Measurements from ENCODE around the gene DUSP5. TPM values are rescaled to one million over a fixed set of nuclear protein-coding genes. Genes with fewer than 3 reads are reported as not detected.
"Not testable (repeated sequence)": the region's sequence is repeated elsewhere in the genome, so short reads cannot be mapped to it uniquely, and the experiment has no call there.

The DUSP5 gene
- total and polyA plus RNA-seq, 9 donors, result 2.0 to 4.4 (median 2.8) TPM

GRCh38 chr10:110527731-110528171 lies 30.0 kb downstream of the DUSP5 start:
- Histone ChIP-seq H3K4me3 (ENCODE audit: low read length) (no peak overlapping the region), H3K27ac (ENCODE audit: low read length) (no peak overlapping the region), H3K36me3 (ENCODE audit: control insufficient read depth, insufficient read depth, low read length) (no peaks in the 10 kb centered on the region), H3K4me1 (ENCODE audit: control insufficient read depth, insufficient read depth, low read length) (peaks cover 5% of the 10 kb centered on the region), H3K9me3 (replicated peaks; ENCODE audit: control insufficient read depth, low read depth, low read length) (no peaks in the 10 kb centered on the region), H3K27me3 (ENCODE audit: control insufficient read depth, insufficient read depth, low read length) (peaks cover 23% of the 10 kb centered on the region)
- DNase-seq, result no peak
- 50% methylated on average over 5 of the region's 9 CpGs for WGBS (ENCODE audit: insufficient coverage)

- Histone ChIP-seq H3K27ac (ENCODE audit: low read length) (no peak overlapping the region), H3K4me1 (ENCODE audit: control insufficient read depth, insufficient read depth, low read length) (peaks cover 5% of the 10 kb centered on the region), H3K36me3 (ENCODE audit: control insufficient read depth, insufficient read depth, low read length) (no peaks in the 10 kb centered on the region), H3K9me3 (replicated peaks; ENCODE audit: control insufficient read depth, low read depth, low read length) (no peaks in the 10 kb centered on the region), H3K27me3 (ENCODE audit: control insufficient read depth, insufficient read depth, low read length) (peaks cover 23% of the 10 kb centered on the region), H3K4me3 (ENCODE audit: low read length) (no peak overlapping the region)
- 57% methylated on average over 1 of the region's 5 CpGs for WGBS (ENCODE audit: insufficient coverage)
- DNase-seq, result no peak
Observed at GRCh38 chr10:110528224-110528996, 30.7 kb downstream of the DUSP5 start.

- not testable (repeated sequence) for H3K4me3 ChIP-seq (ENCODE audit: low read length); H3K4me1 ChIP-seq (ENCODE audit: control insufficient read depth, insufficient read depth, low read length); DNase-seq; H3K36me3 ChIP-seq (ENCODE audit: control insufficient read depth, insufficient read depth, low read length); H3K27ac ChIP-seq (ENCODE audit: low read length); H3K9me3 ChIP-seq (replicated peaks; ENCODE audit: control insufficient read depth, low read depth, low read length)
- 80% methylated on average over 4 of the region's 8 CpGs for WGBS (ENCODE audit: insufficient coverage)
- peaks cover 23% of the 10 kb centered on the region for H3K27me3 ChIP-seq (ENCODE audit: control insufficient read depth, insufficient read depth, low read length)
Observed at GRCh38 chr10:110528997-110529524, 31.4 kb downstream of the DUSP5 start.

- Histone ChIP-seq H3K27ac (ENCODE audit: low read length) (no peak overlapping the region), H3K4me3 (ENCODE audit: low read length) (no peak overlapping the region), H3K9me3 (replicated peaks; ENCODE audit: control insufficient read depth, low read depth, low read length) (no peaks in the 10 kb centered on the region), H3K36me3 (ENCODE audit: control insufficient read depth, insufficient read depth, low read length) (no peaks in the 10 kb centered on the region), H3K27me3 (ENCODE audit: control insufficient read depth, insufficient read depth, low read length) (peaks cover 21% of the 10 kb centered on the region), H3K4me1 (ENCODE audit: control insufficient read depth, insufficient read depth, low read length) (peaks cover 5% of the 10 kb centered on the region)
- no peak for DNase-seq
- 13% methylated on average over 3 of the region's 6 CpGs for whole genome bisulfite sequencing (ENCODE audit: insufficient coverage)
Observed at GRCh38 chr10:110529596-110530011, 31.9 kb downstream of the DUSP5 start.

GRCh38 chr10:110530131-110530831 lies 32.6 kb downstream of the DUSP5 start:
- peaks cover 5% of the 10 kb centered on the region for H3K4me1 ChIP-seq (ENCODE audit: control insufficient read depth, insufficient read depth, low read length)
- H3K4me3 ChIP-seq (ENCODE audit: low read length), result peak overlapping the region; percentile 17
- no peaks in the 10 kb centered on the region for H3K36me3 ChIP-seq (ENCODE audit: control insufficient read depth, insufficient read depth, low read length)
- 2% methylated on average over 22 of the region's 35 CpGs for WGBS (ENCODE audit: insufficient coverage)
- H3K9me3 ChIP-seq (replicated peaks; ENCODE audit: control insufficient read depth, low read depth, low read length), result no peaks in the 10 kb centered on the region
- H3K27me3 ChIP-seq (ENCODE audit: control insufficient read depth, insufficient read depth, low read length), result peaks cover 21% of the 10 kb centered on the region
- H3K27ac ChIP-seq (ENCODE audit: low read length), result no peak overlapping the region
- DNase-seq, result no peak

- H3K4me3 ChIP-seq (ENCODE audit: low read length), result no peak overlapping the region
- no peaks in the 10 kb centered on the region for H3K9me3 ChIP-seq (replicated peaks; ENCODE audit: control insufficient read depth, low read depth, low read length)
- H3K36me3 ChIP-seq (ENCODE audit: control insufficient read depth, insufficient read depth, low read length), result no peaks in the 10 kb centered on the region
- H3K27ac ChIP-seq (ENCODE audit: low read length), result no peak overlapping the region
- peaks cover 9% of the 10 kb centered on the region for H3K4me1 ChIP-seq (ENCODE audit: control insufficient read depth, insufficient read depth, low read length)
- peaks cover 28% of the 10 kb centered on the region for H3K27me3 ChIP-seq (ENCODE audit: control insufficient read depth, insufficient read depth, low read length)
- 80% methylated on average over 1 of the region's 2 CpGs for WGBS (ENCODE audit: insufficient coverage)
- DNase-seq, result no peak
Observed at GRCh38 chr10:110531687-110532086, 34.0 kb downstream of the DUSP5 start.

GRCh38 chr10:110532628-110533027 lies 34.9 kb downstream of the DUSP5 start:
- WGBS (ENCODE audit: insufficient coverage), result no CpG with 5 or more reads among the region's 4 CpGs
- not testable (repeated sequence) for H3K36me3 ChIP-seq (ENCODE audit: control insufficient read depth, insufficient read depth, low read length); H3K4me3 ChIP-seq (ENCODE audit: low read length); DNase-seq; H3K27ac ChIP-seq (ENCODE audit: low read length); H3K9me3 ChIP-seq (replicated peaks; ENCODE audit: control insufficient read depth, low read depth, low read length); H3K4me1 ChIP-seq (ENCODE audit: control insufficient read depth, insufficient read depth, low read length)
- peaks cover 28% of the 10 kb centered on the region for H3K27me3 ChIP-seq (ENCODE audit: control insufficient read depth, insufficient read depth, low read length)

- Histone ChIP-seq H3K9me3 (replicated peaks; ENCODE audit: control insufficient read depth, low read depth, low read length) (no peaks in the 10 kb centered on the region), H3K27ac (ENCODE audit: low read length) (no peak overlapping the region), H3K27me3 (ENCODE audit: control insufficient read depth, insufficient read depth, low read length) (peaks cover 27% of the 10 kb centered on the region), H3K4me3 (ENCODE audit: low read length) (no peak overlapping the region), H3K4me1 (ENCODE audit: control insufficient read depth, insufficient read depth, low read length) (peaks cover 9% of the 10 kb centered on the region), H3K36me3 (ENCODE audit: control insufficient read depth, insufficient read depth, low read length) (no peaks in the 10 kb centered on the region)
- 20% methylated on average over 3 of the region's 3 CpGs for WGBS (ENCODE audit: insufficient coverage)
- peak; percentile 25 for DNase-seq
Observed at GRCh38 chr10:110533149-110533548, 35.4 kb downstream of the DUSP5 start.

GRCh38 chr10:110534571-110534970 lies 36.9 kb downstream of the DUSP5 start:
- Histone ChIP-seq H3K4me3 (ENCODE audit: low read length) (no peak overlapping the region), H3K4me1 (ENCODE audit: control insufficient read depth, insufficient read depth, low read length) (peaks cover 9% of the 10 kb centered on the region), H3K9me3 (replicated peaks; ENCODE audit: control insufficient read depth, low read depth, low read length) (no peaks in the 10 kb centered on the region), H3K27me3 (ENCODE audit: control insufficient read depth, insufficient read depth, low read length) (peaks cover 21% of the 10 kb centered on the region), H3K36me3 (ENCODE audit: control insufficient read depth, insufficient read depth, low read length) (no peaks in the 10 kb centered on the region), H3K27ac (ENCODE audit: low read length) (no peak overlapping the region)
- 83% methylated on average over 2 of the region's 2 CpGs for WGBS (ENCODE audit: insufficient coverage)
- no peak for DNase-seq
